Ammon's horn (tissue), 1 donor: ENCODE data around the gene THOP1.

Source experiments
- DNase-seq: peaks from one replicate; pipeline ENCODE4 v3.0.0-alpha.2; 2016; ENCODE audit warnings: low spot score

THOP1 gene

GRCh38 chr19:2785244-2785997 is at the start of gene THOP1:
TSS of gene THOP1 (plus strand) at chr19:2785503. CDS start at chr19:2785663, 160 bp downstream.
- DNase-seq: peak; percentile 100

DNA sequence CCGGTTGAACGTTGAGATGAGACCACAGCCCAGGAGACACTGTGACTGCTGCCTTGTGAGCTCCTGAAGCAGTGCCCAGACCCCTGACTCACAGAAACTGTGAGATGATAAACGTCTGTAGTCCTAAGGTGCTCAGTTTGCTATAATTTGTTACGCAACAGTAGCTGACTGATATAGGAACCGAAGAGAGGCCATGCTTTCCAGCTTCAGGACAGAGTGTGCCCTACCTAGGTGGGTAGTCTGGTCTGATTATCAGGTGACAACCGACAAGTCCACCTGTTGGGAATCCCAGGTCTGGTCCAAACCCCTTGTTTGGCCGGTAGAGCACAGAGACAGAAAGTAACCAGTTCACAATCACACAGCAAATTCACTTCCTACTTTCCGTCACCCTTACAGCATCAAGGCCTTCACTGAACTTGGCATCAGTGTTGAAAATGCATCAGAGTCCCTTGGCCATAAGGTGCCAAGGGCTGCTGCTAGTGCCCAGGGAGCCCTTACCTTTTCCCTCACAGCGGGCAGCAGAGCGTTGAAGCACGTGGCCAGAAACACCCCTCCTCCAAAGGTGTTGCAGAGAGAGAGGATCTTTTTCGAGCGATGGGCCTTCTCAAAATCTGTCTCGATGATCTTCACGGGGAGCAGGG is 48.6 kb upstream of the THOP1 start:
- DNase-seq: no peak

DNA sequence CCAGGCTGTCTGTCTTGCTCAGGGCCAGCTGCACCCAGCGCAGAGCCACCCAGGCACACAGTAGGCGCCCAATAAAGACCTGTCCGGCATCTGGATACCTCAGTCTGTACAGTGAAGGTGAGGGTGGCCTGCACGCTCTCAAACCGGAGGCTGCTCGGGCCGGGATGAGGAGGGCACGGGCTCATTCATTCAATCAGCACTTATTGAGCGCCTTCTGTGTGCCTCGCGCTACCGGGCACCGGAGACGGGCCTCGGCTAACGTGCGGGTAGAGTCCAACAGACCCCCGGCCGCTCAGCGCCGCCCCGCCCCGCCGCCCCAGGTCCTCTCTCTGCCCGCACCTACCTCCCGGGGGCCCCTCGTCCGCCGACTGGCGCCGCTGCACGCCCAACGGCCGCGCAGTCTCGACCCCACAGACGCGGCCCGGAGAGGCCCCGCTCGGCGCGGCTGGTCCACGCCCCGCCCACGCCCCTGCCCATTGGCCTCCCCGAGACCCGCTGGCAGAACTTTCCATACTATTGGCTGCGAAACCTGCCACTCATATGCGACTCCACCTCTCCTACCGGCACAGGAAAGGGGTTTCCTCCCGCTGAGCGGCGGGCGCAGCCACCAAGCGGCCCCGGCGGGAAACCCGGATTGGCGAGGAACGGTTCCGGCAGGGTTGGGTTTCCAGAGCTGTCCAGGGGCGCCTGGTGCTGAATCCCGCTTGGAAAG is 45.5 kb upstream of the THOP1 start, which contains the start of gene SLC39A3:
TSS of gene SLC39A3 (minus strand) at position 416 of the 712 bp plus-strand sequence. CDS start 2,760 bp downstream, outside the sequence.
- peak; percentile 97 for DNase-seq

- no peak for DNase-seq
Measured at GRCh38 chr19:2740314-2740656, 45.0 kb upstream of the THOP1 start.

GRCh38 chr19:2743099-2743498 is 42.2 kb upstream of the THOP1 start:
- DNase-seq: peak; percentile 48

DNA sequence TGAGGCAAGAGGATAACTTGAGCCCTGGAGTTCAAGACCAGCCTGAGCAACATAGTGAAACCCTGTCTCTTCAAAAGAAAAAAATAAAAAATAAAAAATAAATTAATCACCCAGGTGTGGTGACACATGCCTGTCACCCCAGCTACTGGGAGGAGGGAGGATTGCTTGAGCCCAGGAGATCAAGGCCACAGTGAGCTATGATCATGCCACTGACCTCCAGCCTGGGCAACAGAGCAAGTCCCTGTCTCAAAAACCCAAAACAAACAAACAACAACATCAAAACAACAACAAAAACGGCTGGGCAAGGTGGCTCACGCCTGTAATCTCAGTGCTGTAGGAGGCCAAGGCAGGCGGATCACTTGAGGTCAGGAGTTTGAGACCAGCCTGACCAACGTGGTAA is 41.2 kb upstream of the THOP1 start:
- no peak for DNase-seq

DNA sequence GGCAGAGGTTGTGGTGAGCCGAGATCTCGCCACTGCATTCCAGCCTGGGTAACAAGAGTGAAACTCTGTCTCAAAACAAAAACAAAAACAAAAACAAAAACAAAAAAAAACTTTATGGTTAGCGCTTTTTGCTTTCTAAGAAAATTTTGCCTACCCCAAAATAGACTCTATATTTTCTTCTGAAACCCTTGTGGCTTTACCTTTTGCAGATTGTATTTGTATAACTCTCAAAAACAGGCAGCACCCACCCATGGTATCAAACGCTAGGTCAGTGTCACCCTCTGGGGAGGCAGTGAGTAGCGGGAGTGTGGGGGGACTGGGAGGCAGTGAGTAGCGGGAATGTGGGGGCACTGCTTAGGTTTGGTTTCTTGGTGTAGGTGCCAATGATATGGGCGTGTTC is 38.0 kb upstream of the THOP1 start:
- no peak for DNase-seq

GRCh38 chr19:2750808-2751437 is 34.4 kb upstream of the THOP1 start:
- DNase-seq: no peak

- no peak for DNase-seq
Measured at GRCh38 chr19:2751438-2751830, 33.9 kb upstream of the THOP1 start.

GRCh38 chr19:2754659-2755447 is 30.4 kb upstream of the THOP1 start:
- no peak for DNase-seq

- no peak for DNase-seq
Measured at GRCh38 chr19:2755448-2755705, 29.9 kb upstream of the THOP1 start.

DNA sequence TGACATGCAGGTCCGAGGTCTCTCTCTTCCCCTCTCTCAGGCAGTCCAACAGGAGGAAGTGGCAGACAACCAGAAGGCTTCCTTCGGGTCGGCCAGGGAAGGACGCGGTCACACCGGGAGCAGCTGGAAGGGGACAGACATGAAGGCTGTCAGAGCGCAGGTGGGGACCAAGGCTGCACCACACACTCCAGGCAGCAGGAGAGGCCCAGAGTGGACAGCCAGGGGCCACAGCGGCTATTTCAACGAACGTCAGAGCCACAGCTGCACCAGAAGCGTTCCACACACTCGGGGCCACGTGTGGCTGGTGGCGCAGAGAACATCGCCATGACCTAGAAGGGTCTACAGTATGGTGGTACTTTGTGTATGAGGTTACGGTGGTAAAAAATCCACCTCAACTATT is 29.5 kb upstream of the THOP1 start:
- DNase-seq: no peak

DNA sequence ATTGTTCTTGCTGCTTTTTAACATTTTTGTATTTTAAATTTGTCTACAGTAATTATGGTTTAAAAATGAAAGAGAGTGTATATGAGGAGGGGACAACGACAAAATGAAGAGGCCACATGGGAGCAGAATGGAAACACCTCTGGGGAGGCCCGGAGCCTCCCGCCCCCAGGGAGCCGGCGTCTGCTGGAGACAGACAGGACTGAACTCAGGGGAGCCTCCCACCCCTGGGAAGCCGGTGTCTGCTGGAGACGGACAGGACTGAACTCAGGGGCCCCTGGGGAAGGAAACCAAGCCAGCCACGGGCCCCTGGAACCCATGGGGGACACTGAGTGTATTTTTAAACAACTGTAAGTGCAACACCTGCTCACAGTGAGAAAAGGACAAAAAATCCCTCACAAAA is 28.8 kb upstream of the THOP1 start:
- DNase-seq: no peak

DNA sequence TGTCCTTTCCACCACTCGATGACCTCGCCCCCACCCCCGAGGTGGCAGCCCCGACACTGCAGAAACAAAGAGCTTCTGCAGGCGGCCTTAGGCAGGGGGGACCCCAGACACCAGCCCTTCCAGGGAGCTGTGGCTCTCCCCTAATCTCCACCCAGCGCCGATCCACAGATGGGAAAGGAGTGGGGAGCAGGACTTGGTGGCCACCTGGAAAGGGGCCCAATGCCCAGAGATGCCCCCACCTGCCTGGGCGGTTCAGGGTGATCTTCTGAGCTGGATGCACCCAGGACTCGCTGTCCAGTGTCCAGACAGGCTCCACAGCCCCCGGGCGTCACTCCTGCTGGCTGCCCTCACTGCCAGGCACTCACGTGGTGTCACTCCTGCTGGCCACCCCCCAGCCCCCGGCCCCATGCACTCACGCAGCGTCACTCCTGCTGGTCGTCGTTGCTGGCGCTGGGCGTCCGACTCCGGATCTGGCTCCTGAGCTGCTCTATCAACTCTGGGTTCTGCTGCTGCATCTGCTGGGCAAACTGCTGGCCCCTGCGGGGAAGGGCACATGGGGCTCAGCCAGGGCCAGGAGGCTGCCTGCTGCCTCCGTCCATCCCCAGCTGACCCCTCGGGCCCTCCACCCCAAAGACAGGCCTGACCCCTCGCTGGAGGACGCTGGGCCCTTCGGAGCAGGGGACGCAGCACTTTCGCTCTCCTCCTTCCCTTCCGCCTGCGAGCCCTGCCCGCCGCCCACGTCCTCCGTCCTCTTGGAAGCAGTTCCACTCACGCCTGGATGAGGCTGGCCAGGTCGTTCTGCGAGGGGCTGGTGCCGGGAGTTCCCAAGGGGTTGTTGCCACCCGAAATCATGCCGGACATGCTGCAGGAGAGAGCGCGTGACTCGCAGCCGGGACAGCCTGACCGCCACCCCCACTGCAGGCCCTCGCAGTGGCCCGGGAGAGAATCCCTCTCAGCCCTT is 28.1 kb upstream of the THOP1 start:
- no peak for DNase-seq

DNA sequence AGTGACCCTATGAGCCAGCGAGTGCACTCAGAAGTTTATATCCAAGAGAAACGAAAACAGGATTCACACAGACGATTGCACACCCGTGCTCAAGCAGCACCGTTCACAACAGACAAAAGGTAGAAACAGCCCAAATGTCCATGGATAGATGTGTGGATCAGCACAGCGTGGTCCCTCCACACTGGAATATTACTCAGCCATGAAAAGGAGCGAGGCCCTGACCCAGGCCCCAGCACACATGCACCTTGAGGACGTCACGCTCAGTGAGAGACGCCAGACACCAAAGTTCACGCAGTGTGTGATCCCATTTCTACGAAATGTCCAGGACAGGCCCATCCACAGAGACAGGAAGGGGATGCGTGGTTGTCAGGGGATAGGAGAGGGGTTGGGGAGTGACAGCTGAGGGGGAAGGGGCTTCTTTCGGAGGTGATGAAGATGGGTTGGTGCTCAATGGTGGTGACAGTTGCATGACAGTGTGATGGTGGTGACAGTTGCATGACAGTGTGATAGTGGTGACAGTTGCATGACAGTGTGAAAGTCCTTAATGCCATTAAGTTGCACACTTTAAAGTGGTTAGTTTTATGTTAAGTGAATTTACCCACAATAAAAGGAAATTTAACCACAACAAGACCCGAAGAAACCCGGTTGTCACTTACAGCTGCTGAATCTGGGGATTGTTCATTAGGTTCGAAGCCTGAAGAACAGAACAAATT is 26.5 kb upstream of the THOP1 start:
- no peak for DNase-seq

DNA sequence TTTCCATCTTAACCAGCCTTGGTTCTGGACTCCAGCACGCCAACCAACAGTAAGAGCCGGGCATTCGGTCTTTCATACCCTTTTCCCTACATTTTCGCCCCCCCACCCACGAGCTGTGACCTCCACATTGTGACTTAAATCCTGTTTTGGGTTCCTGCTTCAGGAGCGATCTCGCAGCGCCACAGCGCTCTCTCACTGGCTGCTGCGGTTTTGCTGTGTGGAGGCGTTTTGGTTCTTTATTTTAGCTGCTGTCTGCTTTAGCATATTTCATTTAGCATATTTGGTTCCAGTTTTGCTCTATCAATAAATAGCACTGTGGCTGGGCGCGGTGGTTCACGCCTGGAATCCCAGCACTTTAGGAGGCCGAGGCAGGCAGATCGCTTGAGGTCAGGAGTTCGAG is 25.9 kb upstream of the THOP1 start:
- DNase-seq: no peak

DNA sequence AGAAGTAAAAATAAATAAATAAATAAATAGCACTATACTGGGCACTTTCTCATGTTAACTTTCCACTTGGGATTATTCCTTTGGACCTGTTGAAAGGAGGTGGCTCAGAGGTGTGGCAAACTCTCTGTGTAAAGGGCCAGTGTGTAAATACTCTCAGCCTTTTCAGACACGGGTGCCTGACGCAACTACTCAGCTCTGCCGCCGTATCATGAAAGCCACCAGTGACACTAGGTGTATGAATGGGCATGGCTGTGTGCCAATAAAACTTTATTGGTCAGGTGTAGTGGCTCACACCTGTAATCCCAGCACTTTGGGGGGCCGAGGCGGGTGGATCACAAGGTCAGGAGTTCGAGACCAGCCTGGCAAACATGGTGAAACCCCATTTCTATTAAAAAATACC is 25.3 kb upstream of the THOP1 start:
- no peak for DNase-seq

DNA sequence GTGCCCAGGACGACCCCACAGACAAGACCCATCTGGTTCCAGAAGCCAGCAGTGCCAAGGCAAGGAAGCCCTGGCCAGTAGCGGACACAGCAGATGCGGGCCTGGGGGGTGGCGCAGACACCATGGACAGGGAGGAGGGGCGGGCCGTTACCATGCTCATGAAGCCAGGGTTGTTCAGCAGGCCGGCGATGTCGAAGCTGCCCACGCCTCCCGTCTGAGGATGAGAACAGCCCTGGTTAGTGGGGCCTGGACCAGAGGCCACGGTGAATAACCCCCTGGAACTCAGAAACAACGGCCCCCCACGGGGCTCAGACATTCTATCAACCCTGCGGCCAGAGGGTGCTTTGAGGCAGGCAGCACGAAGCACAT is 24.0 kb upstream of the THOP1 start:
- no peak for DNase-seq

DNA sequence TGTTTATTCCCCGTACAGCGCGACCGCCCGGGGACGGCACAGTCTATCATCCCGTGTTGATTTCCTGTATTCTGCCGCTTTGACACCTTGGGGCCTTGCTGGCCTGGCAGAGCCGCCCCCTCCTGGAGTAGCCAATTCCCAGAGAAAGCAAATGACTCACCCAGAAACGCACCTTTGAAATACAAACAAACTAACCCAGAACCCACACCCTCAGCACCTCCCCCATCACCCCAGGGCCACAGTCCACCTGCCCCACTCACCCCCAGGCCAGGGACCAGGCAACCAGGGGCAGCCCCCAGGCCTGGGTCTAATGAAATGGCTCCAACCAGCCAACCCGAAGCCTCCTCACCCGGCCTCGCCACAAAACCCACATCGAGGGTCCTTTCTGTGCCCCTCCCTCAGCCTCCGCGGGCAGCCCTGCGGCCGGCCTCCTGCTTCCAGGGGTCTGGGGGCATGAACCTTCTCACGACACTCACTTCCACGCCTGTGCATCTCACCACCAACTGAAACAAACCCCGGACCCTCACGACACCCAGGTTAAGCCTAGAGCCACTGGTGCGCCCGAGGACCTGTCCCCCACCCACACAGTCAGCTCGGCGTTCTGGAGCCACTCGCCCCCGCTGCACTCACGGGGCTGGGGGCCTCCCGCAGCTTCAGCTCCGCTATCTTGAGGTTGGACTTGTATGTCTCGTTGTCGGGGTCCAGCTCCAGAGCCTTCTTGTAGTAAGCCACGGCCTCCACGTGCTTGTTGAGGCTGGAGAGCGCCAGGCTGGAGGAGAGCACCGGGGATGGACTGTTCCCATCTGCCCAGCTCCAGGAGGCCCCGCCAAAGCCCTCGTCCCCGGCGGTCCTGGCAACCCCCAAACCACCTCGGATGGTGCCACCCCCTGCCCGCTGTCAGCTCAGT is 23.2 kb upstream of the THOP1 start:
- DNase-seq: no peak
